IMR-90 (cell line): ENCODE results near the gene PLAA. TPM values are rescaled to one million over a fixed set of nuclear protein-coding genes. Genes with fewer than 3 reads are reported as not detected.

Source experiments
- ATAC-seq: fragments of 200-7000 bp; cut with Tn5 transposase; 2 replicates; pipeline ENCODE4 v1.9.1; 2020; ENCODE audit warnings: low read depth, mild to moderate bottlenecking, moderate library complexity
- BruUV-seq: library from RNA; stranded (reverse); fragments of 400-500 nt; replicated peaks from 2 replicates; lab custom pipeline; 2021; lab: Mats Ljungman, UMichigan
- CTCF ChIA-PET: fragments of 300-600 bp; formaldehyde crosslinking; extraction: SDS; loops from one replicate; lab custom pipeline; 2021; ENCODE audit warnings: antibody characterized with exemption; lab: Yijun Ruan, JAX
- POLR2A ChIA-PET: fragments of 300-600 bp; sonication (Branson Sonifier 250); formaldehyde crosslinking; loops from one replicate; lab custom pipeline; 2022; ENCODE audit warnings: antibody characterized with exemption; ENCODE audit not compliant: unreplicated experiment; lab: Charles Lee
- DNase-seq: peaks from one replicate; pipeline ENCODE4 v3.0.0; 2013
- H2AFZ ChIP-seq: replicated peaks from 2 replicates; pipeline ENCODE3; 2013; ENCODE audit warnings: low read length, mild to moderate bottlenecking; ENCODE audit not compliant: poor library complexity
- H2AK5ac ChIP-seq: 2 replicates; pipeline ENCODE4 v1.6.1; 2013; ENCODE audit warnings: low read depth, low read length, inconsistent platforms
- H2AK9ac ChIP-seq: replicated peaks from 2 replicates; pipeline ENCODE3; 2013; ENCODE audit warnings: mild to moderate bottlenecking, low read depth, low read length, moderate library complexity; ENCODE audit not compliant: poor library complexity
- H2BK120ac ChIP-seq: 2 replicates; pipeline ENCODE4 v1.6.1; 2013; ENCODE audit warnings: low read depth, low read length, inconsistent platforms
- H2BK15ac ChIP-seq: 3 replicates; pipeline ENCODE4 v1.6.1; 2013; ENCODE audit warnings: low read depth, low read length, inconsistent platforms
- H2BK20ac ChIP-seq: 2 replicates; pipeline ENCODE4 v1.6.1; 2013; ENCODE audit warnings: low read depth, mild to moderate bottlenecking, inconsistent platforms, low read length, moderate library complexity
- H2BK5ac ChIP-seq: 2 replicates; pipeline ENCODE4 v1.6.1; 2013; ENCODE audit warnings: mild to moderate bottlenecking, low read depth, low read length, inconsistent platforms; ENCODE audit not compliant: poor library complexity, severe bottlenecking
- H3K14ac ChIP-seq: replicated peaks from 2 replicates; pipeline ENCODE4 v1.6.1; 2013; ENCODE audit warnings: low read depth, low read length, inconsistent platforms
- H3K18ac ChIP-seq: 2 replicates; pipeline ENCODE4 v1.6.1; 2013; ENCODE audit warnings: low read depth, low read length, control low read depth
- H3K23ac ChIP-seq: 2 replicates; pipeline ENCODE4 v1.6.1; 2013; ENCODE audit warnings: low read depth, low read length, inconsistent platforms
- H3K27ac ChIP-seq: 2 replicates; pipeline ENCODE4 v1.5.1; 2013; ENCODE audit warnings: mild to moderate bottlenecking, control low read depth, low read length; ENCODE audit not compliant: insufficient read depth
- H3K27me3 ChIP-seq: 2 replicates; pipeline ENCODE4 v1.6.1; 2013; ENCODE audit warnings: low read length; ENCODE audit not compliant: control insufficient read depth, insufficient read depth
- H3K36me3 ChIP-seq: 2 replicates; pipeline ENCODE4 v1.6.1; 2013; ENCODE audit warnings: low read length, mixed read lengths; ENCODE audit not compliant: control insufficient read depth, insufficient read depth
- H3K4ac ChIP-seq: 2 replicates; pipeline ENCODE4 v1.6.1; 2013; ENCODE audit warnings: low read depth, low read length, inconsistent platforms
- H3K4me1 ChIP-seq: 2 replicates; pipeline ENCODE4 v1.6.1; 2013; ENCODE audit warnings: low read length, mixed read lengths; ENCODE audit not compliant: control insufficient read depth, insufficient read depth
- H3K4me2 ChIP-seq: 2 replicates; pipeline ENCODE4 v1.6.1; 2013; ENCODE audit warnings: low read depth, mild to moderate bottlenecking, control low read depth, low read length, moderate library complexity
- H3K4me3 ChIP-seq: 2 replicates; pipeline ENCODE4 v1.5.1; 2013; ENCODE audit warnings: low read depth, mild to moderate bottlenecking, control low read depth, low read length, moderate library complexity; ENCODE audit not compliant: insufficient read depth
- H3K56ac ChIP-seq: 2 replicates; pipeline ENCODE4 v1.6.1; 2013; ENCODE audit warnings: low read length, inconsistent platforms; ENCODE audit not compliant: insufficient read depth; ENCODE audit errors: extremely low read depth
- H3K79me1 ChIP-seq, 2 experiments: 2 replicates each; pipeline ENCODE4 v1.6.1; 2013; ENCODE audit warnings: low read length in 2 of 2, inconsistent platforms in 1 of 2, low read depth in 1 of 2
- H3K9ac ChIP-seq: 2 replicates; pipeline ENCODE4 v1.6.1; 2013; ENCODE audit warnings: low read depth, low read length, control low read depth
- H3K9me1 ChIP-seq: 2 replicates; pipeline ENCODE4 v1.6.1; 2013; ENCODE audit warnings: low read length, inconsistent platforms; ENCODE audit not compliant: insufficient read depth
- H3K9me3 ChIP-seq: 2 replicates; pipeline ENCODE4 v1.6.1; 2013; ENCODE audit warnings: low read length; ENCODE audit not compliant: control insufficient read depth, insufficient read depth
- H4K20me1 ChIP-seq: 2 replicates; pipeline ENCODE4 v1.6.1; 2013; ENCODE audit warnings: low read length, inconsistent platforms; ENCODE audit not compliant: insufficient read depth
- H4K5ac ChIP-seq: 2 replicates; pipeline ENCODE4 v1.6.1; 2013; ENCODE audit warnings: mild to moderate bottlenecking, low read depth, low read length, control low read depth
- H4K8ac ChIP-seq, 2 experiments: 2 replicates each; pipeline ENCODE4 v1.6.1; 2013; ENCODE audit warnings: low read depth in 2 of 2, low read length in 2 of 2, control low read depth in 1 of 2, inconsistent platforms in 1 of 2
- H4K91ac ChIP-seq: 2 replicates; pipeline ENCODE4 v1.6.1; 2013; ENCODE audit warnings: low read depth, low read length, inconsistent platforms; ENCODE audit not compliant: insufficient read depth
- BHLHE40 ChIP-seq: fragments of 150-350 bp; IDR thresholded peaks from 2 replicates; pipeline ENCODE4 v1.6.1; 2016; ENCODE audit warnings: mild to moderate bottlenecking, low read depth, low read length
- CEBPB ChIP-seq: IDR thresholded peaks from 2 replicates; pipeline ENCODE4 v1.6.1; 2012; ENCODE audit warnings: low read depth, low read length, improper control_type of control experiment
- CHD1 ChIP-seq: IDR thresholded peaks from 2 replicates; pipeline ENCODE4 v1.6.1; 2012; ENCODE audit warnings: low read depth, low read length, improper control_type of control experiment
- MAFK ChIP-seq: IDR thresholded peaks from 2 replicates; pipeline ENCODE4 v1.6.1; 2012; ENCODE audit warnings: low read depth, low read length, improper control_type of control experiment
- MAZ ChIP-seq: IDR thresholded peaks from 2 replicates; pipeline ENCODE4 v1.6.1; 2012; ENCODE audit warnings: low read depth, mild to moderate bottlenecking, low read length, improper control_type of control experiment, moderate library complexity, borderline replicate concordance
- MXI1 ChIP-seq: IDR thresholded peaks from 2 replicates; pipeline ENCODE4 v1.6.1; 2012; ENCODE audit warnings: low read depth, mild to moderate bottlenecking, low read length, moderate library complexity, borderline replicate concordance
- NFE2L2 ChIP-seq: fragments of 150-350 bp; IDR thresholded peaks from 2 replicates; pipeline ENCODE4 v1.6.1; 2016; ENCODE audit warnings: low read depth, mild to moderate bottlenecking, low read length
- POLR2A ChIP-seq: IDR thresholded peaks from 2 replicates; pipeline ENCODE4 v1.6.1; 2012; ENCODE audit warnings: mild to moderate bottlenecking, low read depth, low read length
- RAD21 ChIP-seq: IDR thresholded peaks from 2 replicates; pipeline ENCODE4 v1.6.1; 2012; ENCODE audit warnings: low read length, improper control_type of control experiment
- RFX5 ChIP-seq: IDR thresholded peaks from 2 replicates; pipeline ENCODE4 v1.8.0; 2012; ENCODE audit warnings: low read depth, mild to moderate bottlenecking, low read length, moderate library complexity
- SMC3 ChIP-seq: fragments of 150-350 bp; IDR thresholded peaks from 2 replicates; pipeline ENCODE4 v1.6.1; 2016; ENCODE audit warnings: low read depth, mild to moderate bottlenecking, antibody characterized with exemption, low read length, moderate library complexity
- WGBS, 2 experiments: methylation state at CpG; one replicate each; pipeline versions ENCODE4 v1.1.5 to v1.1.7; 2013; ENCODE audit warnings: missing lambda C conversion rate in 2 of 2; ENCODE audit not compliant: insufficient read length in 1 of 2; ENCODE audit errors: extremely low coverage in 2 of 2; 5-methylcytosine and 5-hydroxymethylcytosine counted together
- dilution Hi-C: fragments of 300-500 bp; cut with HindIII; formaldehyde crosslinking; loops from one replicate; pipeline ENCODE4 v1.14.3; 2018; ENCODE audit warnings: low sequenced_read_pairs; ENCODE audit not compliant: unreplicated experiment
- in situ Hi-C: fragments of 300-500 bp; cut with MboI; formaldehyde crosslinking; loops from 3 replicates; pipeline ENCODE4 v1.14.3; 2019; ENCODE audit warnings: low sequenced_read_pairs, inconsistent platforms, mixed read lengths
- intact Hi-C: fragments of 100-400 bp; cut with micrococcal nuclease; formaldehyde crosslinking; loops from 2 replicates; pipeline ENCODE4 v1.10.0; 2022
- polyA plus RNA-seq, 3 experiments: library from polyadenylated mRNA; depleted of rRNA; stranded (reverse); fragments of >200 nt; gene quantifications; 2 replicates each; pipeline ENCODE4 v1.2.3, GENCODE V29; 2012; ENCODE audit warnings: low replicate concordance in 1 of 3
- total RNA-seq: library from RNA; depleted of rRNA; stranded (reverse); fragments of >200 nt; gene quantifications from 2 replicates; pipeline ENCODE4 v1.2.3, GENCODE V29; 2012
- TF ChIP-seq, protein P1 (sequence below): conservative IDR thresholded peaks from 2 replicates; pipeline ENCODE4 v1.5.1; 2012; ENCODE audit warnings: mild to moderate bottlenecking, low read depth, low read length, improper control_type of control experiment
- TF ChIP-seq, protein P2 (sequence below): fragments of 150-350 bp; IDR thresholded peaks from 2 replicates; pipeline ENCODE4 v1.6.1; 2016; ENCODE audit warnings: low read depth, mild to moderate bottlenecking, low read length, moderate library complexity, borderline replicate concordance
- TF ChIP-seq, protein P3 (sequence below): fragments of 150-350 bp; IDR thresholded peaks from 2 replicates; pipeline ENCODE4 v1.6.1; 2017; ENCODE audit warnings: mild to moderate bottlenecking, antibody characterized with exemption, low read length, low read depth

PLAA gene
- total and polyA plus RNA-seq, 2 of the 4 experiments (the other 2 are of a cell fraction), result 18.2 to 24.4 TPM

DNA sequence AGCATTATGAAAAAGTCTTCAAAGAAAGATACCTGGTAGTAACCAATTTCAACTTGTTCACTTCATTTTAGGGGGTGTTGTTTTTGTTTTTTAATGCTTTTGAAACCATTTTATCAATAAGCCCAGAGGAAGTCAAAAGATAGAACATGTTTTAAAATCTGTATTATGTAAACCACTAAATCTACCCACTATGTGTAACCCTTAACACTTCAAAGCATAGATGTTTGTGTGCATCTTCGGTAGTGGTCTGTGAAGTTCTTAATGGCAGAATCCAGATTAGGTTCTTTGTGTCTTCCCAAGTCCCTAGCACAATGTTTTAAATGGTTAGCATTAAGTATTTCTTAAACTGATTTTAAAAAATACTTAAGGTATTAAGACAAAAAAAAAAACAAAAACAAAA, 6.3 kb downstream of the PLAA start:
- Histone ChIP-seq H3K23ac (no peak overlapping the region), H2BK20ac (no peak overlapping the region), H2AK5ac (no peak overlapping the region), H3K4me1 (peaks cover 5% of the 10 kb centered on the region), H3K4me2 (no peak overlapping the region), H3K56ac (no peak overlapping the region), H2AK9ac (no peak overlapping the region), H3K27me3 (no peaks in the 10 kb centered on the region), H2BK120ac (no peak overlapping the region), H3K79me1 (peaks cover 9 to 27% of the 10 kb centered on the region in 2 experiments; a peak in 3 of 4 replicates), H3K14ac (no peak overlapping the region), H3K9me1 (peaks cover 5% of the 10 kb centered on the region), H2AFZ (no peak overlapping the region), H4K8ac (no peak overlapping the region), H3K9ac (no peak overlapping the region), H3K27ac (no peak overlapping the region), H3K18ac (no peak overlapping the region), H3K36me3 (peaks cover 4% of the 10 kb centered on the region), H4K20me1 (peaks cover 25% of the 10 kb centered on the region), H3K9me3 (peaks cover 4% of the 10 kb centered on the region), H2BK5ac (no peak overlapping the region), H4K5ac (no peak overlapping the region), H4K91ac (no peak overlapping the region), H3K4ac (no peak overlapping the region), H2BK15ac (no peak overlapping the region), H3K4me3 (no peak overlapping the region)
- intact Hi-C loops (loop anchor here (10.0 kb wide), 3 partner anchors 144 to 244 kb away; no protein-coding TSS in a partner anchor), dilution Hi-C loops (no loop called here), in situ Hi-C loops (no loop called here)
- no peak for ATAC-seq
- TF ChIP-seq RFX5 (no peak), RAD21 (no peak), MXI1 (no peak), MAZ (no peak), CEBPB (no peak), BHLHE40 (no peak), POLR2A (no peak), NFE2L2 (no peak), CHD1 (no peak), SMC3 (no peak), MAFK (no peak)
- TF ChIP-seq, protein P1, sequence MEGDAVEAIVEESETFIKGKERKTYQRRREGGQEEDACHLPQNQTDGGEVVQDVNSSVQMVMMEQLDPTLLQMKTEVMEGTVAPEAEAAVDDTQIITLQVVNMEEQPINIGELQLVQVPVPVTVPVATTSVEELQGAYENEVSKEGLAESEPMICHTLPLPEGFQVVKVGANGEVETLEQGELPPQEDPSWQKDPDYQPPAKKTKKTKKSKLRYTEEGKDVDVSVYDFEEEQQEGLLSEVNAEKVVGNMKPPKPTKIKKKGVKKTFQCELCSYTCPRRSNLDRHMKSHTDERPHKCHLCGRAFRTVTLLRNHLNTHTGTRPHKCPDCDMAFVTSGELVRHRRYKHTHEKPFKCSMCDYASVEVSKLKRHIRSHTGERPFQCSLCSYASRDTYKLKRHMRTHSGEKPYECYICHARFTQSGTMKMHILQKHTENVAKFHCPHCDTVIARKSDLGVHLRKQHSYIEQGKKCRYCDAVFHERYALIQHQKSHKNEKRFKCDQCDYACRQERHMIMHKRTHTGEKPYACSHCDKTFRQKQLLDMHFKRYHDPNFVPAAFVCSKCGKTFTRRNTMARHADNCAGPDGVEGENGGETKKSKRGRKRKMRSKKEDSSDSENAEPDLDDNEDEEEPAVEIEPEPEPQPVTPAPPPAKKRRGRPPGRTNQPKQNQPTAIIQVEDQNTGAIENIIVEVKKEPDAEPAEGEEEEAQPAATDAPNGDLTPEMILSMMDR, result no peak
- TF ChIP-seq, protein P2, sequence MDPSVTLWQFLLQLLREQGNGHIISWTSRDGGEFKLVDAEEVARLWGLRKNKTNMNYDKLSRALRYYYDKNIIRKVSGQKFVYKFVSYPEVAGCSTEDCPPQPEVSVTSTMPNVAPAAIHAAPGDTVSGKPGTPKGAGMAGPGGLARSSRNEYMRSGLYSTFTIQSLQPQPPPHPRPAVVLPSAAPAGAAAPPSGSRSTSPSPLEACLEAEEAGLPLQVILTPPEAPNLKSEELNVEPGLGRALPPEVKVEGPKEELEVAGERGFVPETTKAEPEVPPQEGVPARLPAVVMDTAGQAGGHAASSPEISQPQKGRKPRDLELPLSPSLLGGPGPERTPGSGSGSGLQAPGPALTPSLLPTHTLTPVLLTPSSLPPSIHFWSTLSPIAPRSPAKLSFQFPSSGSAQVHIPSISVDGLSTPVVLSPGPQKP, result no peak
- TF ChIP-seq, protein P3, sequence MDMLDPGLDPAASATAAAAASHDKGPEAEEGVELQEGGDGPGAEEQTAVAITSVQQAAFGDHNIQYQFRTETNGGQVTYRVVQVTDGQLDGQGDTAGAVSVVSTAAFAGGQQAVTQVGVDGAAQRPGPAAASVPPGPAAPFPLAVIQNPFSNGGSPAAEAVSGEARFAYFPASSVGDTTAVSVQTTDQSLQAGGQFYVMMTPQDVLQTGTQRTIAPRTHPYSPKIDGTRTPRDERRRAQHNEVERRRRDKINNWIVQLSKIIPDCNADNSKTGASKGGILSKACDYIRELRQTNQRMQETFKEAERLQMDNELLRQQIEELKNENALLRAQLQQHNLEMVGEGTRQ, result no peak
- CTCF ChIA-PET, result no interaction called here
- no CpG with 5 or more reads among the region's 1 CpG for WGBS, 2 experiments
- BruUV-seq, result no TSS peak
- no peak for DNase-seq
- POLR2A ChIA-PET, result no interaction called here
